Motor neuron (in vitro differentiated cells): ENCODE data around the gene ACOX2. TPM values are rescaled to one million over a fixed set of nuclear protein-coding genes. Genes with fewer than 3 reads are reported as not detected.

Source experiments
- ATAC-seq, 8 experiments: fragments of 200-7000 bp; cut with Tn5 transposase; replicated peaks in 6 of 8; 2 replicates each; pipeline ENCODE4 v1.8.0; 2021; ENCODE audit warnings: mild to moderate bottlenecking in 8 of 8, moderate library complexity in 8 of 8
- H3K27ac ChIP-seq, 2 donors: fragments of 250-450 bp; sonication (Bioruptor Pico); 2 replicates each; pipeline ENCODE4 v1.9.0; 2021; ENCODE audit warnings: antibody characterized with exemption in 2 of 2, mild to moderate bottlenecking in 2 of 2, moderate library complexity in 1 of 2
- H3K4me1 ChIP-seq, 2 donors: fragments of 250-450 bp; sonication (Bioruptor Pico); replicated peaks in 1 of 2; 2 replicates each; pipeline ENCODE4 v1.6.1; 2021; ENCODE audit warnings: antibody characterized with exemption in 2 of 2, mild to moderate bottlenecking in 2 of 2, moderate library complexity in 1 of 2
- H3K4me3 ChIP-seq, 5 donors: fragments of 250-450 bp; sonication (Bioruptor Pico); 2 replicates each; pipeline ENCODE4 v1.9.0; 2021; ENCODE audit warnings: antibody characterized with exemption in 5 of 5, mild to moderate bottlenecking in 5 of 5, moderate library complexity in 4 of 5
- WGBS, 10 experiments: fragments of 450-650 bp; shearing (Covaris generic); methylation state at CpG; one replicate each; pipeline ENCODE4 v1.0.0; 2022; 5-methylcytosine and 5-hydroxymethylcytosine counted together
- in situ Hi-C, 9 experiments: fragments of 400-800 bp; cut with MboI; loops; one replicate each; pipeline ENCODE4 v1.15.0; 2021; ENCODE audit warnings: low sequenced_read_pairs in 9 of 9, low pct_unique_long_range_greater_than_20kb in 2 of 9; ENCODE audit not compliant: unreplicated experiment in 9 of 9
- total RNA-seq, 8 experiments: library from RNA; unstranded; fragments of 300-600 nt; gene quantifications; 2 replicates each; pipeline versions ENCODE4 v1.2.3 to v1.2.4, GENCODE V29; 2022

Gene ACOX2
- total RNA-seq = 10 to 100 TPM in 3 of 8 experiments, 1 to 10 TPM in 3, under 1 TPM in 2; 0.33 to 17.4 (median 5.3) TPM

DNA sequence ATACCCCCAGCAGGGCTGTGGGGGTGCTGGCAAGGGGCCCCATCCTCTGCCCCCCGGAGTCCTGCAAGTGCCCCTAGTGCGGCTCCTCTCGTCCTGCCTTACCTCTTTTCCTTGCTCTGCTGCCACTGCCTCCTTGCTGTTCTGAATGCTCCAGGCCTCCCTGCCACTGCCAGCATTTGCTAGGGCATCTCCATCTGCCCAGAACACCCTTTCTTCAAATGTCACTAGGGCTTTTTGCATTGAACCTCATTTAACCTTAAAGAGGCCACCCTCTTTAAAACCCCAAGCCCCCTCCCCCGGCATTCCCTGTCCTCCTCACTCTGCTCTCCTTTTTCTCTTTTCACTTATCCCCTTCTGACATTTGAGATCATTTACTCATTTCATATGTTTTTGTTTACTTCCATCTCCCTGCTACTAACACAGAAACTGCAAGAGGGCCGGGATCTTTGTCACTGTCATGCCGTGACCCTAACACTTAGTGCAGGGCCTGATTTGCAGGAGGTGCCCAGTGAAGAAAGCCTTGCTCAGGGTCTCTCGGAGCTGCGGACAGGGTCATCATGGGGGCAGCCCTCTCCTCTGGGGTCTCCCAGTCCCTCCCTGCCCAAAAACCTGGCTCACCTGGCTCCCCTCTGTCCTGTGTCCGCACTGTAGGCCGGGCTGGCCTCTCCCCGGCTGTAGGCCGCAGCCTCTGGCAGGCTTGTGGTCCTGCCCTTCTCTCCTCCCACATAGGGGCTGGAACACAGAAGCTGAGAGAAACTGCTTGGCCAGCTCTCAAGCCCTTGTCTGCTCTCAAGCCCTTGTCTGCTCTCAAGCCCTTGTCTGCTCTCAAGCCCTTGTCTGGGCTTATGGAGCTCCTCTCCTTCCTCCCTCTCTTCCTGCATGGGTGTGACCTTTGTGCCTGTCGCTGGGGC is at the start of gene ACOX2:
Gene ACOX2, minus strand, starts transcription at position 690 of the 911 bp plus-strand sequence. CDS start 2,084 bp downstream, outside the sequence.
- ATAC-seq = peak in 7 of 8 experiments; percentile 6 to 82 (median 17)
- Histone ChIP-seq H3K27ac (no peak within 1 kb of the TSS), H3K4me3 (no peak within 1 kb of the TSS), H3K4me1 (peaks cover 24 to 30% of the 10 kb centered on the region in 2 donors)
- 0 to 90% (median 70%) methylated on average over 1 to 9 of the region's 13 CpGs; no CpG with 5 or more reads in 1 of the 10 experiments for WGBS, 10 experiments
- in situ Hi-C loops = loop anchor here in 3 of 9 experiments (25.0 kb wide), 2 partner anchors 199 to 224 kb away; partner anchors contain the start of genes HTD2 (in 2 of the 3), RPP14 (in 2 of the 3) and PXK (in 1 of the 3)

- 13 to 100% (median 60%) methylated on average over 1 to 8 of the region's 8 CpGs for WGBS, 10 experiments
- H3K27ac ChIP-seq = no peak overlapping the region
- no peak for ATAC-seq
- peaks cover 23 to 41% of the 10 kb centered on the region in 2 donors for H3K4me1 ChIP-seq
- no peak overlapping the region for H3K4me3 ChIP-seq
- in situ Hi-C loops = no loop called here
Observed at GRCh38 chr3:58585994-58586393, 49.0 kb upstream of the ACOX2 start.

DNA sequence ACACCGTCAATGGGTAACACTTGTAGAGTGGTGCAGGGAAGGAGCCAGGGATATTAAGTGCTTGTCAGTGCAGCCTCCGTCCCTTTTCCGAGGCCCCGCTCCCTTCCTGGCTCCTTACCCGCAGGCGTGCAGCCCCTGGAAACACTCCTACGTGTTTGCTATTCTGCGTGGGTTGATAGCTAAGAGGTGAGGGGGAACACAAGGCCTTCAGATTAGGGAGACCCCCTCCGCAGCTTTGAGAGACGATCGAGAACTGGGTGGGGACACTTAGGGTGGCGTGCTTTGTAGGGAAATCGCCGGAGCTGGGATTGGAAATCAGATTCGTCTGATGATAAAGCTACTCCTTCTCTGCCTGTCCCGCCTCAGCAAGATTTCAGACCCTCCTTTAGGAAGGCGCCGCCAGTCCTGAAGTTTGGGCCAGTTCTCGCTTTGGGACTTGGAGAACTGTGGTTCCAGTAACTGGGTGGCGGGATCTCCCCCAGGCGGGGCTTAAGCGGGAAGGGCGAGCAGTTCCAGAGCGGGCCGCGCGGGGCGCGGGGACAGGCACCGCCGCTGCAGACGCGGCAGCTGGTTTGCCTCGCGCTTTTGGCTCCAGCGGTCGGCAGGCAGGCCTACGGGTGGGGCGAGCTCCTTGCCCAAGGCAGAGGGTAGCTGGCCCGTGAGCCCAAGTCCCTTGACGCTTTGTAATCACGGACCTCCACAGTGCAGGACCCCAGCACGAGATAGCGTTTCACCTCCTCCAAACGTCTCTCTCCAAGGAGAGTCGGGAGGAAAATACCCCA is 48.2 kb upstream of the ACOX2 start:
- no peak overlapping the region for H3K27ac ChIP-seq
- in situ Hi-C loops = no loop called here
- H3K4me3 ChIP-seq = peak overlapping the region; percentile 16 to 39 (median 26)
- ATAC-seq = peak; percentile 62 to 92 (median 78)
- 0 to 17% (median 4%) methylated on average over 2 to 19 of the region's 46 CpGs; no CpG with 5 or more reads in 1 of the 10 experiments for WGBS, 10 experiments
- peaks cover 31 to 48% of the 10 kb centered on the region in 2 donors for H3K4me1 ChIP-seq

DNA sequence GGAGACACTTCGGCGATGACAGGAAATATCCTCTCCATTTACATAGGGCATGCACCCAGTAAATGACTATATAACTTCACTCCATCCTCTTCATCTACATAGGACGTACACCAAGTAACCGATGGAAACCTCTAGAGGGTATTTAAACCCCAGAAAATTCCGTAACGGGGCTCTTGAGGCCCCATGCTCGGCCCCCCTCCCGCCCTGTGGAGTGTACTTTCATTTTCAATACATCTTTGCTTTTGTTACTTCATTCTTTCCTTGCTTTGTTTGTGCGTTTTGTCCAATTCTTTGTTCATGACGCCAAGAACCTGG is 47.7 kb upstream of the ACOX2 start:
- H3K4me3 ChIP-seq = peak overlapping the region in 3 of 5 donors; percentile 22 to 39 (median 31)
- ATAC-seq = peak in 3 of 8 experiments; percentile 17 to 55 (median 36)
- in situ Hi-C loops = no loop called here
- 4 to 89% (median 7%) methylated on average over 2 to 7 of the region's 10 CpGs; no CpG with 5 or more reads in 4 of the 10 experiments for WGBS, 10 experiments
- no peak overlapping the region for H3K27ac ChIP-seq
- peaks cover 31 to 48% of the 10 kb centered on the region in 2 donors for H3K4me1 ChIP-seq

DNA sequence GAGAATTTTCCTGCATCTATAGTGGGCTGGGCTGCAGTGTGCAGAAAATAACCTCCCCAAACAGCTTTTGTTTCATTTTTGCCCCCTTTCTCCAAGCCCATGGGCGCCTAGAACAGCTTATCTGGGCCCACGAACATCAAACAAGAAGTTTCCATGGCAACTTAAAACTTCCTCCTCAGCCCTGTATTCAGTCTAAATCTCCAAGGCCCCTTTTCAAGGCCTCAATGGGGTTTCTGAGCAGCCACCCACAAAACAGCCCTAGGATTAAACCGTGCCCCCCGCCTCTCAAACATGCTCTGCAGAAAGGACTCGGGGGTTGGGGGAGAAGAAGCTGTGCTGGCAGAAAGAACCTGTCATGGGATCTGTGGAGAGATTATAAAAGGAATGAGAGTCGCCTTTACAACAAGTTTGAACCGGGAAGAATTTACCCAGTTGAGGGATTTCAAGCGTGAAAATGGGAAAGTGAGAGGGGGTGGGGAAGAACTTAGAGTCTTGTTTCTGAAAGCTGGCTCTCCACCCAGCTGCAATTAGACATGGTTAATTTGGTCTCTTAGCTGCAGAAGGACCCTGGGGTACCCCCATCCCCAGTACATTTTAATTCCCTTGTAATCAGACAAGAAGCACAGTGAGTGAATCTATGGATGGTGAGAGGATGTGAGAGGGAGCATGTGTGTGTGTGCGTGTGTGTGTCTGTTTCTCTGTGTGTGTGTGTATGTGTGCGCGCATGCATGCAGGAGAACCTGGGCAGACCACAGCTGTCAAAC is 44.5 kb upstream of the ACOX2 start:
- 0 to 76% (median 15%) methylated on average over 1 to 9 of the region's 11 CpGs for WGBS, 10 experiments
- peak overlapping the region; percentile 54 to 58 for H3K27ac ChIP-seq
- in situ Hi-C loops = no loop called here
- peak in 5 of 8 experiments; percentile 58 to 74 (median 64) for ATAC-seq
- H3K4me3 ChIP-seq = no peak overlapping the region
- peaks cover 41 to 60% of the 10 kb centered on the region in 2 donors for H3K4me1 ChIP-seq

- Histone ChIP-seq H3K4me3 (no peak overlapping the region), H3K27ac (peak overlapping the region; percentile 54 to 58), H3K4me1 (peaks cover 45 to 63% of the 10 kb centered on the region in 2 donors)
- ATAC-seq = peak in 1 of 8 experiments; percentile 10
- 14 to 100% (median 39%) methylated on average over 1 to 4 of the region's 4 CpGs; no CpG with 5 or more reads in 3 of the 10 experiments for WGBS, 10 experiments
- in situ Hi-C loops = no loop called here
Observed at GRCh38 chr3:58580826-58581327, 43.9 kb upstream of the ACOX2 start.

GRCh38 chr3:58578873-58579272 is 41.9 kb upstream of the ACOX2 start:
- Histone ChIP-seq H3K27ac (no peak overlapping the region), H3K4me3 (no peak overlapping the region), H3K4me1 (peaks cover 36 to 50% of the 10 kb centered on the region in 2 donors)
- in situ Hi-C loops = loop anchor here in 1 of 9 experiments (10.0 kb wide), 1 partner anchor 46 kb away; no protein-coding TSS in a partner anchor
- no peak for ATAC-seq
- WGBS, 10 experiments = 60 to 100% (median 91%) methylated on average over 1 to 4 of the region's 5 CpGs; no CpG with 5 or more reads in 6 of the 10 experiments

- peak; percentile 27 to 77 (median 47) for ATAC-seq
- in situ Hi-C loops = loop anchor here in 1 of 9 experiments (10.0 kb wide), 1 partner anchor 47 kb away; no protein-coding TSS in a partner anchor
- 7 to 61% (median 37%) methylated on average over 3 to 10 of the region's 12 CpGs; no CpG with 5 or more reads in 4 of the 10 experiments for WGBS, 10 experiments
- Histone ChIP-seq H3K27ac (peak within 1 kb of the TSS in 1 of 2 donors; percentile 25), H3K4me1 (peaks cover 33 to 44% of the 10 kb centered on the region in 2 donors), H3K4me3 (no peak within 1 kb of the TSS)
Observed at GRCh38 chr3:58577269-58577821, 40.4 kb upstream of the ACOX2 start, which contains the start of gene FAM107A. Gene FAM107A (minus strand): TSS chr3:58577391. CDS start chr3:58569860, 7,531 bp downstream.

DNA sequence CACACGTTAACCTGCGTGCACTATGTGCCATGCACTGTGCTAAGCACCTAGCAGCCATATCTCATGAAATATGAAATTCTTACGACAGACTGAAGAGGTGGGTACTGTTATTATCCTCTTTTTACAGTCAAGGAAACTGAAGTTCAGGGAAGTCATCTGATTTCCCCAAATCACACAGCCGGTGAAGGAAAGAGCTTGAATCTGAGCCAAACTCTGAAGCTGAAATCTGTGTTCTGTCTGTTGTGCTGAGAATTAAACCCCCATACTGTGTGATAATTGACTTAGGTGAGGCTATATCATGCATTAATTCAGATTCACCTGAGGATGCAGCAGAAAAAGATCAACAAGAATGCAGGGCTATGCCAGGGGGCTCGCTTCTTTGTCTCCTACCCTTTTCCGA is 39.7 kb upstream of the ACOX2 start:
- WGBS, 10 experiments = 5 to 100% (median 80%) methylated on average over 2 to 4 of the region's 6 CpGs; no CpG with 5 or more reads in 3 of the 10 experiments
- peak overlapping the region in 1 of 2 donors; percentile 25 for H3K27ac ChIP-seq
- H3K4me3 ChIP-seq = no peak overlapping the region
- H3K4me1 ChIP-seq = peaks cover 27 to 38% of the 10 kb centered on the region in 2 donors
- in situ Hi-C loops = loop anchor here in 1 of 9 experiments (10.0 kb wide), 1 partner anchor 48 kb away; no protein-coding TSS in a partner anchor
- no peak for ATAC-seq

DNA sequence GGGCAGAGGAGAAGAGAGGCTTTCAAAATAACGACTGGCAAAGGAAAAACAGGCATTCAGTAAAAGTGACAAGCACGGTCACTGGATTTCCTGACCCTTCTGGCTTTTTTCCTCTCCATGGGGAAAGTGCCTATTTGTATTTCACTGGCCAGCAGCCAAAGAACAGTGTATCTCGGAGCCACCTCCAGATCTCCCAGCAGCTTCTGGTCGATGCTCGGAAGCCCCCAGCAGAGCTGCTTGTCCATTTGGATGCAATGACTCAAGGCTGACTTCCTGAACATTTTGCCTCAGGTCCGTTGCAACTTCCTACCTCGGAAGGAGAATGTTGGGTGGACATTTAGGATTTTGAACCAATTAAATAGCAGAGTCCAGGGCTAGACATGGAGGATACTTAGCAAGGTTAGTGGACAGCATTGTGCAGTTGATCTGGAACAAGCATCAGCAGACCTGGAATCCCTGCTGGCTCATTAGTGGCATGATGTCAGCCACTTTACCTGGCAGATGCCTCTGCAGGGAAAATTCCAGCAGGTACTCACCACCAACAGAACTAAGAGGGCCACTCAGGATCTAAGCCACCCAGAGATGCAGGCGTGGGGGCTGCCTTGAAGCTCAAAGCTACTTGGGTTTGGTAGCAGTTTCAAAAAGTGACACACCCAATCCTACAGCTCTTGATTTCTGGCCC is 39.1 kb upstream of the ACOX2 start:
- WGBS, 10 experiments = 0 to 88% (median 60%) methylated on average over 1 to 5 of the region's 8 CpGs; no CpG with 5 or more reads in 2 of the 10 experiments
- Histone ChIP-seq H3K27ac (no peak overlapping the region), H3K4me3 (no peak overlapping the region), H3K4me1 (peaks cover 24 to 32% of the 10 kb centered on the region in 2 donors)
- no peak for ATAC-seq
- in situ Hi-C loops = loop anchor here in 1 of 9 experiments (10.0 kb wide), 1 partner anchor 49 kb away; no protein-coding TSS in a partner anchor

GRCh38 chr3:58574682-58575081 is 37.7 kb upstream of the ACOX2 start:
- WGBS, 10 experiments = 80 to 100% (median 80%) methylated on average over 1 to 3 of the region's 4 CpGs; no CpG with 5 or more reads in 7 of the 10 experiments

More at GRCh38 chr3:58574682-58575081, 37.7 kb upstream of the ACOX2 start:
- no peak for ATAC-seq
- Histone ChIP-seq H3K4me1 (peaks cover 15 to 23% of the 10 kb centered on the region in 2 donors), H3K4me3 (no peak overlapping the region), H3K27ac (no peak overlapping the region)
- in situ Hi-C loops = loop anchor here in 1 of 9 experiments (10.0 kb wide), 1 partner anchor 50 kb away; no protein-coding TSS in a partner anchor
